Tibial nerve (tissue), 4 donors: ENCODE data around the gene IGFBPL1.

Source experiments
- EP300 ChIP-seq, 2 donors: sonication (generic); formaldehyde crosslinking; IDR thresholded peaks; one replicate each; pipeline ENCODE4 v1.6.1; 2017; ENCODE audit warnings: antibody characterized with exemption in 2 of 2, mild to moderate bottlenecking in 1 of 2
- TF ChIP-seq, protein P1 (sequence below), 5 experiments: fragments of 200-600 bp in 3 of 5; fragments of 450-650 bp in 2 of 5; sonication (generic) in 3 of 5; IDR thresholded peaks; one replicate each; pipeline ENCODE4 v1.5.1; 2016 to 2019; ENCODE audit warnings: antibody characterized with exemption in 5 of 5, mild to moderate bottlenecking in 3 of 5, moderate library complexity in 2 of 5

DNA sequence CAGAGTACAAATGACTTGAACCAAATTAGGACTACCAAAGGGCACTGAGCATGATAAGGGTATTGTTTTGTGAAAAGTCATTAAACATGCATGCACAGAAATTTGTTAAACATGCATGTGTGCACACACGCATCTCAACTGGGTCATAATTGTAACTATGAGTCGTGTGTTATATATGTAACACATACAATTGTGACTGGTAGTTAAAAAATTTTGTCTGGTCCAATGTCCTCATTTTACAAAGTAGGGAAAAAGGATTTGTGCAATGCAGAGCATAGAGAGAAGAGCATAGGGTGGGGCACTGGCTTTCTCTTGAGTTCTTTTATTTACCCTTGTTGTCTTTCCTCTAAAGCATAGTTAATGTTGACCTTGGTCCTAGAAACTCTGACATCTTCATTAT lies 19.3 kb upstream of the IGFBPL1 start:
- TF ChIP-seq, protein P1, sequence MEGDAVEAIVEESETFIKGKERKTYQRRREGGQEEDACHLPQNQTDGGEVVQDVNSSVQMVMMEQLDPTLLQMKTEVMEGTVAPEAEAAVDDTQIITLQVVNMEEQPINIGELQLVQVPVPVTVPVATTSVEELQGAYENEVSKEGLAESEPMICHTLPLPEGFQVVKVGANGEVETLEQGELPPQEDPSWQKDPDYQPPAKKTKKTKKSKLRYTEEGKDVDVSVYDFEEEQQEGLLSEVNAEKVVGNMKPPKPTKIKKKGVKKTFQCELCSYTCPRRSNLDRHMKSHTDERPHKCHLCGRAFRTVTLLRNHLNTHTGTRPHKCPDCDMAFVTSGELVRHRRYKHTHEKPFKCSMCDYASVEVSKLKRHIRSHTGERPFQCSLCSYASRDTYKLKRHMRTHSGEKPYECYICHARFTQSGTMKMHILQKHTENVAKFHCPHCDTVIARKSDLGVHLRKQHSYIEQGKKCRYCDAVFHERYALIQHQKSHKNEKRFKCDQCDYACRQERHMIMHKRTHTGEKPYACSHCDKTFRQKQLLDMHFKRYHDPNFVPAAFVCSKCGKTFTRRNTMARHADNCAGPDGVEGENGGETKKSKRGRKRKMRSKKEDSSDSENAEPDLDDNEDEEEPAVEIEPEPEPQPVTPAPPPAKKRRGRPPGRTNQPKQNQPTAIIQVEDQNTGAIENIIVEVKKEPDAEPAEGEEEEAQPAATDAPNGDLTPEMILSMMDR (IDR thresholded peaks at IDR 0.05), result no peak
- TF ChIP-seq EP300 (IDR thresholded peaks at IDR 0.05), result no peak
